HG03066 (cell line): ENCODE measurements around the gene SPINK5.
"Not testable (repeated sequence)": the region's sequence is repeated elsewhere in the genome, so short reads cannot be mapped to it uniquely, and the experiment has no call there.

ENCODE experiments used
- ATAC-seq: cut with Tn5 transposase; IDR thresholded peaks from one replicate; pipeline ENCODE4 v1.9.1; 2021; ENCODE audit warnings: low read depth; ENCODE audit not compliant: unreplicated experiment

The SPINK5 gene

DNA sequence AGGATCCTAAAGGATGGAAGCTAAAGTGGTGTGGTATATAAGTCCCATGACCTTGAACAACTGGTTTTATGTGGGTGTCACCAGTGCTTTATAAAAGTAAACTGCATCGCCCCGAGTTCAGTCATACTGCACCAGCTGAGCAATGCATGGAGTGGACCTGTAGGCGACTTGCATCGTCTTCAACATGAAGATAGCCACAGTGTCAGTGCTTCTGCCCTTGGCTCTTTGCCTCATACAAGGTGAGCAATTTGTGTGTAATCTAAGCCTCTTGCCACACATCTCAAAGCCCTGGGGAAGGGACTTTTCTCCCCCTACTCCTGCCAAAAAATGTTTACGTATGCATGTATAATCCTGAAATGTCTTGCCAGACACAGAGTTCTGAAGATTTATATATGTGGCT lies at the start of gene SPINK5:
TSS of gene SPINK5 (plus strand) at position 120 of the 400 bp plus-strand sequence. CDS start at position 185, 65 bp downstream.
- ATAC-seq, result no peak

DNA sequence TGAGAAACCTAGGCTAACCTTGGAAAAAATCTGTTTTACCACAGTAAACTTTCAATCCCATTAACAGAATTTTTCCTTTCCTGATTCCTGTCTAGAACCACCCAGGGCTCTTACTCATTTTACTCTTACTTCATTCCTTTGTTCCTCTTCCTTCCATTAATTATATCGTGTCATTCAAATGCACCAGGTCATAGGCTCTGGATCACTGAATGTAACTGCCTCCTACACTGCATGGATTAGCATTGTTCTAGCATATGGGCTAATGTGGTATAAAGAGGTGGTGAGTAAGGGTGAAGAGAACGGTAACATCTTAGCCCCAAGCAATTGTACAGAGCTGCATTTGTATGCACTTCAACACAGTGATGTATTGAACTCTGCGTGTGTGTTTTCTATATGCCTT lies 49.5 kb upstream of the SPINK5 start:
- no peak for ATAC-seq

GRCh38 chr5:148020257-148020988 lies 43.4 kb upstream of the SPINK5 start:
- ATAC-seq, result no peak

- no peak for ATAC-seq
Observed at GRCh38 chr5:148027505-148027904, 36.3 kb upstream of the SPINK5 start.

DNA sequence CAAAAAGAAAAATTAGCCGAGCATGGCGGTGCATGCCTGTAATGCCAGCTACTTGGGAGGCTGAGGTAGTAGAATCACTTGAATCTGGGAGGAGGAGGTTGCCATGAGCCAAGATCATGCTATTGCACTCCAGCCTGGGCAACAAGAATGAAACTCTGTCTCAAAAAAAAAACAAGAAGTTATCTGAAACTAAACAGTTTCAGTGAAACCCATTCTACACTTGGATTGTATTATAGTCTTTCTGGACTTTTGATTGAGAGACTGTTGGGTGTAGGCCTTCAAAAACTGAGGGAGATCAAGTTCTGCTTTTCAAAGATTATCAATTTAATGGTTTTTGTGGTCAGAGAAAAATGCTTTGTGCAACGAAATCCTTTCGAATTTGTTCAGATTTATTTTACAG lies 34.6 kb upstream of the SPINK5 start:
- ATAC-seq, result no peak

DNA sequence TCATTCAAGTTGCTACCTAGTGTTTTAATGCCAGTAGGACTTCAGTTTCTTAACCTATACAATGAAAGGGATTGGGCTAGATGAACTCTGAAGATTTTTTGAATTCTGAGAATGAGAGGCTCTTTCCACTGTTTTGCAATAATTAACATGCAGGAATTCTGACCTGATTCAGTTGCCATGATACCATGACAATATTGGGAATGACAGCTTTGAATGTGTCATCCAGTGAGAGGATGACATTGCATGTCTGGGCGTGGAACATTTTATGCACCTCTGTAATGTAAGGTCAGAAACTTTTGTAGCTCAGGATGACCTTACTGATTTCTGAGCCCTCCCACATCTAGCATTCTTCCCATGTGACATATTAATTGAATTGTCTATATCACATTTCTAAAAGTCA lies 30.6 kb upstream of the SPINK5 start:
- ATAC-seq, result no peak

- ATAC-seq, result no peak
Observed at GRCh38 chr5:148035676-148036075, 28.1 kb upstream of the SPINK5 start.

- no peak for ATAC-seq
Observed at GRCh38 chr5:148042881-148043280, 20.9 kb upstream of the SPINK5 start.

DNA sequence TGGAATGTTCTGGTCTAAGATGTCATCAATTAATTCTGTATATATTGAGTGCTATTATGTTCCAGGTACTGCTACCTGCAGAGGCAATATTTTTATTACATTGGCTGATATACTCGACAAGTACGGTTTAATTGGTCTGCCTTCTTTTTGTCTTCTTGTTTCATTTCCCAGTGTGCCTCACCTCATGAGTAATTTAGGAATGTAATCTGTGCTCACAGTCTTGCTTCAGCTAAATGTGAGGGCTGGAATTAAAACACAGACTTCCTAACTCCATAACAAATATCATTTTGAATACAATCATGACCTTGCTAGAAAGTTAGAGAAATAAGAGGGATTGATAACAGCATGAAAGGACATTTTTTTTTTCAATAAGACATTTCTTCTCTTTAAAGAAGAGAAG lies 20.1 kb upstream of the SPINK5 start:
- no peak for ATAC-seq

DNA sequence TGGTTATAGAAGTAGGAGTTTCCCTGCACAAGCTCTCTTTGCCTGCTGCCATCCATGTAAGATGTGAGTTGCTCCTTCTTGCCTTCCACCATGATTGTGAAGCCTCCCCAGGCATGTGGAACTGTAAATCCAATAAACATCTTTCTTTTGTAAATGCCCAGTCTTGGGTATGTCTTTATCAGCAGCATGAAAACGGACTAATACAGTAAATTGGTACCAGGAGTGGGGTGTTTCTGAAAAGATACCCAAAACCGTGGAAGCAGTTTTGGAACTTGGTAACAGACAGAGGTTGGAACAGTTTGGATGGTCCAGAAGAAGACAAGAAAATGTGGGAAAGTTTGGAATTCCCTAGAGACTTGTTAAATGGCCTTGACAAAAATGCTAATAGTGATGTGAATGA lies 8.6 kb upstream of the SPINK5 start:
- not testable (repeated sequence) for ATAC-seq

- no peak for ATAC-seq
Observed at GRCh38 chr5:148060309-148060708, 3.5 kb upstream of the SPINK5 start.

GRCh38 chr5:148060881-148061280 lies 2.9 kb upstream of the SPINK5 start:
- ATAC-seq, result no peak

DNA sequence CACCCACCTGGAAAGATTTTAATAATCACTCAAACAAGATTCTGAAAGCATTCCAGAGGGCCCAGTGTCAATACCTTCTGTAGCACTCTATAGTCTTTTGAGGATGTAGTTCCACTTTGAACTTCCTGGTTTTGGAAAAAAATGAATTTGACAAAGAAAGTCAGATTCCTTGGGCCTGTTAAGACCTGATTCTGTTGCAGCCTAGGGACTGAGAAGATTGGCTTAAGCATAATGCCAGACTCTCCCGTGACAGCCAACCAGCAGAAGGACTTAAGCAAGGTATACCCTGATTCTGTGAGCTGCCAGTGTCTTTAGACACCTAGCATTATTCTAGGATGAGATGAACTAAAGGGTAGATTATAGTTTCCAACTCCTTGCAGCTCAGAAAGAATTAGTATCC lies 6.8 kb downstream of the SPINK5 start:
- ATAC-seq, result no peak

DNA sequence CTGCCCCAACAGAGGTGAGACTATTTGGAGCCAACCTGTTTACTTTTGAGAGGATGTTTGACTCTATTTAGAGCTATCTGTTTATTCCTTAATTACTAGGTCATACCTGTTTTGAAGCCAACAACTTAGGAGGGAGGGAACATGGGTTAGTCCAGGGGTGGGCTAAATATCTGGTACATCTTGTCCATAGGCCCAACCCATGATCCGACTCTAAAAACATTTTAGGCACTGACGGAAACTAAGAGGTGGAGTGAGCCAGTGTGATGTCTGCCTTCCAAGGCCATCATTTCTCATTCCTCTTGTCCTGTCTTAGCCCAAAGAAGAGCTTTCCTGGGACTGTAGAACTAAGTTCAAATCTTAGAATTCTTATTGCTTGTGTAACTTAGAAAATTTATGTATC lies 8.4 kb downstream of the SPINK5 start:
- no peak for ATAC-seq

DNA sequence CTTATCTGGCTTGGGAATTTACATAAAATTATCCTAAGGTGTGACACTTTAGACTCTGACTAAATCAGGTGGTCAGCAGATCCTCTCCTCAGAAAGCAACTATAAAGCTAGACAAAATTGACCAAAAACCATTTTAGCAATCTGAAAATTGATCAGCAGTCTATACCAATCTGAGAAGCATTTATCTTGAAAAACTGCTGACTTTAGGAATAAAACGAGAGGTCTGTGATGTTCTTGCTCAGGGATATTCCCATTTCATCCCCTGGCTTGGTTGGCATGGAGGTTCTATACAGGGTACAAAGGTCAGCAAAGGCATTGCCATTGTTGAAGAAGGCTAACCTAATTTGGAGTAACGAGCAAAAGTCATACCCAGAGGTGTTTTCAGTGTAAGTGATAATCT lies 11.7 kb downstream of the SPINK5 start:
- no peak for ATAC-seq

DNA sequence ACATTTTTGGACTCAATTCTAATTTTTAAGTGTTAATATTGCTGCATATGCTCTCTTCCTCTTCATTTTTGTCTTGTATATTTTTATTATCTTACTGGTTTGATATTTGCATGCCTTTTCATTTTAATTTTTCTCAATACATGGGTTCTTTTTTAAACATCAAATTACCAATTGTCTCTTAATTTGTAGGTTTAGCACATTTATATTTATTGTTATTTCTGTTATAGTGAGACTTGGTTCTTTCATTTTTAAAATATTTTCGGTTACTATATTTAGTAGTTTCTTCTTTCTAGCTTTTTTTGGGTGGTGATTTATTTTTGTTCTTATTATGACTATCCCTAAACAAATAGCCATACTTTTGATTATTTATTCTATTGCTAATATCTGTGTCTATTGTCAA lies 19.4 kb downstream of the SPINK5 start:
- ATAC-seq, result no peak

GRCh38 chr5:148084269-148084668 lies 20.5 kb downstream of the SPINK5 start:
- ATAC-seq, result no peak

- no peak for ATAC-seq
Observed at GRCh38 chr5:148085310-148085709, 21.5 kb downstream of the SPINK5 start.

DNA sequence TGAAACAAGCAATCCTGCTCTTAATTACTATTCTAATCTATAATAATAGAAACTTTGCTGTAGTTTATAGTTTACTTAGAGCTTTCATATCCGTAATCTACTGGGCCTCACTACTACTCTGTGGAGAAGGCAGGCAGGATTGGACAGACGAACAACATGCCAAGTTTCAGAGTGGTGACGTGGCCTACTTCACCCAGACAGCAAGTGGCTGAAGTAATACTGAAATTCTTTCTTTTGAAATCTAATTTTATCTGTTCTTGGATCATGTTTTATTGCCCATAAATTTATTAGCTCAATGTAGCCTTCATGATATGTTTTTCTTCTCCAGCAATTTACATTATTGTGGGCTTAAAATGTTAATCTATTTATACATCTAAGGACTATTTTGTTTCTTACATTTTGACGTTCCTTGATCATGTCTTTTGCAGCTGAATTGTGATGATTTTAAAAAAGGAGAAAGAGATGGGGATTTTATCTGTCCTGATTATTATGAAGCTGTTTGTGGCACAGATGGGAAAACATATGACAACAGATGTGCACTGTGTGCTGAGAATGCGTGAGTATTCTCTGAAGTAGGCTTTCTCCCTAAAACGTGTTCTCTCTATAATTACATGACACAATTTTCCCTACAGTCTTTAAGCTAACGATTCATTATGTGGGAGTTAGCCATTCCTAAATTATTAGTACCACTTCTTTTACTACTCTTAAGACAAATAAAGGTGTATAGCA lies 22.4 kb downstream of the SPINK5 start:
- ATAC-seq, result no peak

GRCh38 chr5:148090146-148090772 lies 26.5 kb downstream of the SPINK5 start:
- no peak for ATAC-seq

- no peak for ATAC-seq
Observed at GRCh38 chr5:148090773-148091250, 27.0 kb downstream of the SPINK5 start.
